Neural progenitor cell (in vitro differentiated cells): ENCODE results near the gene TRIM42.

Experiments used
- EZH2phosphoT487 ChIP-seq: fragments of 200-600 bp; sonication (generic); IDR thresholded peaks from 2 replicates; pipeline ENCODE4 v1.6.1; 2017; ENCODE audit warnings: antibody characterized with exemption
- TF ChIP-seq, protein P1 (sequence below): fragments of 200-600 bp; sonication (generic); IDR thresholded peaks from 2 replicates; pipeline ENCODE4 v1.5.1; 2017; ENCODE audit warnings: antibody characterized with exemption, mild to moderate bottlenecking

DNA sequence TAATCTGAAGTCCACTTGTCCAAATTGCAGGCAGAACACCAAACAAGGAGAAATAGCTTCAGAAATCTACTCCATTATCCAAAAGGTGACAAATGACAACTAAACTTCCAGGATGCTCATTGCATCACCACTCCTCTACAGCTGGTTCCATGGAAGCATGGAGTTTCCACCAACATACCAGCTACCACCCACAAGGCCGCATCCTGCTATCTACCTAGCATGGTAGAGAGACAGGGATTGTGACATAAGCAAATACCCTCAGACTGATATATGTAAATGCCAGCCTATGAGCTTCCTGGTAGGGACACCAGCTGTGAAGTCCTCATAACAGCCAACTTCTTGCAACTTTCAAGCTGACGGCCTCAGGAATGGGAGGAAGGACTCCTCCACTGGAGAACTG lies at the start of gene TRIM42:
- TF ChIP-seq, protein P1, sequence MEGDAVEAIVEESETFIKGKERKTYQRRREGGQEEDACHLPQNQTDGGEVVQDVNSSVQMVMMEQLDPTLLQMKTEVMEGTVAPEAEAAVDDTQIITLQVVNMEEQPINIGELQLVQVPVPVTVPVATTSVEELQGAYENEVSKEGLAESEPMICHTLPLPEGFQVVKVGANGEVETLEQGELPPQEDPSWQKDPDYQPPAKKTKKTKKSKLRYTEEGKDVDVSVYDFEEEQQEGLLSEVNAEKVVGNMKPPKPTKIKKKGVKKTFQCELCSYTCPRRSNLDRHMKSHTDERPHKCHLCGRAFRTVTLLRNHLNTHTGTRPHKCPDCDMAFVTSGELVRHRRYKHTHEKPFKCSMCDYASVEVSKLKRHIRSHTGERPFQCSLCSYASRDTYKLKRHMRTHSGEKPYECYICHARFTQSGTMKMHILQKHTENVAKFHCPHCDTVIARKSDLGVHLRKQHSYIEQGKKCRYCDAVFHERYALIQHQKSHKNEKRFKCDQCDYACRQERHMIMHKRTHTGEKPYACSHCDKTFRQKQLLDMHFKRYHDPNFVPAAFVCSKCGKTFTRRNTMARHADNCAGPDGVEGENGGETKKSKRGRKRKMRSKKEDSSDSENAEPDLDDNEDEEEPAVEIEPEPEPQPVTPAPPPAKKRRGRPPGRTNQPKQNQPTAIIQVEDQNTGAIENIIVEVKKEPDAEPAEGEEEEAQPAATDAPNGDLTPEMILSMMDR: no peak
- TF ChIP-seq EZH2phosphoT487: no peak
